A549 (cell line): ENCODE measurements around the gene DCLK1.

Source experiments
- EP300 ChIP-seq, 2 experiments: fragments of >200 bp; sonication (Bioruptor Twin); formaldehyde crosslinking; IDR thresholded peaks; 2 replicates in 1 of 2; 3 replicates in 1 of 2; pipeline ENCODE4 v1.6.1; 2016 to 2017
- KDM1A ChIP-seq: fragments of 200-600 bp; sonication (generic); IDR thresholded peaks from 2 replicates; pipeline ENCODE4 v1.6.1; 2016; ENCODE audit warnings: low read depth, mild to moderate bottlenecking
- POLR2A ChIP-seq: IDR thresholded peaks from 2 replicates; pipeline ENCODE4 v1.6.1; 2012; ENCODE audit warnings: mild to moderate bottlenecking, low read length
- RAD21 ChIP-seq, 2 experiments: fragments of >200 bp in 1 of 2; sonication (Bioruptor Twin) in 1 of 2; formaldehyde crosslinking in 1 of 2; IDR thresholded peaks in 1 of 2; conservative IDR thresholded peaks in 1 of 2; 2 replicates in 1 of 2; 3 replicates in 1 of 2; pipeline ENCODE4 v1.6.1; 2012 to 2018; ENCODE audit warnings: inconsistent platforms in 1 of 2
- RFX5 ChIP-seq: fragments of 450-650 bp; IDR thresholded peaks from 2 replicates; pipeline ENCODE4 v1.7.1; 2014; ENCODE audit warnings: antibody characterized with exemption, mild to moderate bottlenecking, moderate library complexity
- RNF2 ChIP-seq: fragments of 200-600 bp; sonication (generic); IDR thresholded peaks from 2 replicates; pipeline ENCODE4 v1.6.1; 2016; ENCODE audit warnings: low read depth, mild to moderate bottlenecking, antibody characterized with exemption, moderate library complexity, borderline replicate concordance
- SREBF2 ChIP-seq: fragments of 450-650 bp; IDR thresholded peaks from 2 replicates; pipeline ENCODE4 v1.6.1; 2014; ENCODE audit warnings: mild to moderate bottlenecking, moderate library complexity
- ZFP36 ChIP-seq: fragments of 450-650 bp; IDR thresholded peaks from 2 replicates; pipeline ENCODE4 v1.6.1; 2014; ENCODE audit warnings: borderline replicate concordance; ENCODE audit not compliant: partially characterized antibody
- TF ChIP-seq, protein P1 (sequence below): fragments of >200 bp; sonication (Bioruptor Twin); formaldehyde crosslinking; IDR thresholded peaks from 3 replicates; pipeline ENCODE4 v1.5.1; 2016
- TF ChIP-seq, protein P2 (sequence below): IDR thresholded peaks from 2 replicates; pipeline ENCODE4 v1.6.1; 2012; ENCODE audit warnings: low read depth, borderline replicate concordance
- TF ChIP-seq, protein P3 (sequence below): IDR thresholded peaks from 2 replicates; pipeline ENCODE4 v1.6.1; 2012

DNA sequence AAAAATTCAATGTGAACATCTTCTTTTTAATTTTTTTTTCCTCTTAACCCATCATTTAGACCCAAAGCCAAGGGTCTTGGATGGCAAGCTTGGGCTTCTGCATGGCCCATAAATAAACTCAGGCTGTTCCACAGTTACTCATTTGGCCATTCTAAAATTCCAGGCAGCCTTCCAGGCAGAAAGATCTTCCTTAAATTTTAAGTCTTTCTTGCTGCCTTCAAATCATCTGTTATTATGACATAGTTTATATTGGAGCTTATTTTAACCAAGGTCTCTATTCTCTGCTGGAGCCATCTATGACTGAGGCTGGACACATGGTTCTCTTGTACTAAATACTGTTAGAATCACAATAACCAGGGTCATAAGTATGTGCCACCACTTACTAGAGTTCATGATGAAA is 337.4 kb downstream of the DCLK1 start:
- TF ChIP-seq ZFP36: no peak
- TF ChIP-seq, protein P1, sequence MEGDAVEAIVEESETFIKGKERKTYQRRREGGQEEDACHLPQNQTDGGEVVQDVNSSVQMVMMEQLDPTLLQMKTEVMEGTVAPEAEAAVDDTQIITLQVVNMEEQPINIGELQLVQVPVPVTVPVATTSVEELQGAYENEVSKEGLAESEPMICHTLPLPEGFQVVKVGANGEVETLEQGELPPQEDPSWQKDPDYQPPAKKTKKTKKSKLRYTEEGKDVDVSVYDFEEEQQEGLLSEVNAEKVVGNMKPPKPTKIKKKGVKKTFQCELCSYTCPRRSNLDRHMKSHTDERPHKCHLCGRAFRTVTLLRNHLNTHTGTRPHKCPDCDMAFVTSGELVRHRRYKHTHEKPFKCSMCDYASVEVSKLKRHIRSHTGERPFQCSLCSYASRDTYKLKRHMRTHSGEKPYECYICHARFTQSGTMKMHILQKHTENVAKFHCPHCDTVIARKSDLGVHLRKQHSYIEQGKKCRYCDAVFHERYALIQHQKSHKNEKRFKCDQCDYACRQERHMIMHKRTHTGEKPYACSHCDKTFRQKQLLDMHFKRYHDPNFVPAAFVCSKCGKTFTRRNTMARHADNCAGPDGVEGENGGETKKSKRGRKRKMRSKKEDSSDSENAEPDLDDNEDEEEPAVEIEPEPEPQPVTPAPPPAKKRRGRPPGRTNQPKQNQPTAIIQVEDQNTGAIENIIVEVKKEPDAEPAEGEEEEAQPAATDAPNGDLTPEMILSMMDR: no peak
- no peak for TF ChIP-seq RAD21 (conservative IDR thresholded peaks at IDR 0.05 in 1 of 2, IDR thresholded peaks at IDR 0.05 in 1 of 2)
- TF ChIP-seq, protein P2, sequence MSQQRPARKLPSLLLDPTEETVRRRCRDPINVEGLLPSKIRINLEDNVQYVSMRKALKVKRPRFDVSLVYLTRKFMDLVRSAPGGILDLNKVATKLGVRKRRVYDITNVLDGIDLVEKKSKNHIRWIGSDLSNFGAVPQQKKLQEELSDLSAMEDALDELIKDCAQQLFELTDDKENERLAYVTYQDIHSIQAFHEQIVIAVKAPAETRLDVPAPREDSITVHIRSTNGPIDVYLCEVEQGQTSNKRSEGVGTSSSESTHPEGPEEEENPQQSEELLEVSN: no peak
- TF ChIP-seq RNF2: no peak
- no peak for TF ChIP-seq SREBF2
- no peak for TF ChIP-seq KDM1A
- TF ChIP-seq POLR2A: no peak
- no peak for TF ChIP-seq RFX5
- TF ChIP-seq, protein P3, sequence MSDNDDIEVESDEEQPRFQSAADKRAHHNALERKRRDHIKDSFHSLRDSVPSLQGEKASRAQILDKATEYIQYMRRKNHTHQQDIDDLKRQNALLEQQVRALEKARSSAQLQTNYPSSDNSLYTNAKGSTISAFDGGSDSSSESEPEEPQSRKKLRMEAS: no peak
- TF ChIP-seq EP300 (IDR thresholded peaks at IDR 0.05): no peak
